ENCODE measurements around the gene KMT2C.

Gene KMT2C

DNA sequence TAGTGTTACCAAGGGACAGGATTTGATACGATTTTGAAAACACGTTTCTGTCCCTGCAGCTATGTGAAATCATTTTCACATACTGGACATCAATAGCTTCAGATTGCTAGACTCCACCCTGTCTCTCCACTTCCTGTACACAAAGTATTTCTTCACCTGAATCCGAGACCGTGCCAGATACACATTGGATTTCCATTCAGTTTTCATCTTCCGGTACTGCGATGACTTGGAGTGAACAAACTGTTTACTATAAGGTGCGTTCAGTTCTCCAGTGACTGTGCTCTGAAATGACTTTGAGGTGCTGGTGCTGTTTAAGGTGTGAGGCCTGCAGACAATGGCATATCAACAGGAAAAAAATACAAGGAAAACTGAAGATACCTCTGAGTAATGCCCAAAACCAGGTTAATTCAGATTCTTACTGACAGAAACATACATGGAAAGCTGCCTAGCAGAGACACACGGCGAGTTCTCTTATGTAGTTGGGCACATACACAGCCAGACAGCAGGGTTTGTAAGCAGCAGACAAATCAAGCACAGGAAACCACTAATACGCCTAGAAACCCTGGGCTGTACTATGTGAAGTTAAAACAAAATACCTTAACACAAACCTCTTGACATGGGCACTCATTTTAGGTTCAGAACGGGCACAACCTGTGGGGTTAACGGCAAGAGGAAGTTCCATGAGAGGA lies 291.1 kb downstream of the KMT2C start:
- H4K20me1 ChIP-seq (ENCODE audit: insufficient read depth, low read length) = 0 out of 2 replicates have a peak, but pooled peaks cover 8% of the 10 kb centered on the region
- no peak overlapping the region for H3K27ac ChIP-seq (ENCODE audit: low read length)
- no peak overlapping the region for H2AFZ ChIP-seq (ENCODE audit: low read depth, low read length)
- TF ChIP-seq CTCF (IDR thresholded peaks at IDR 0.05; ENCODE audit: low read depth, low read length) = no peak
- TF ChIP-seq EZH2phosphoT487 (IDR thresholded peaks at IDR 0.05; ENCODE audit: low read depth) = no peak
- H3K4me2 ChIP-seq (ENCODE audit: low read length) = no peak overlapping the region
- no peaks in the 10 kb centered on the region for H3K9me3 ChIP-seq (ENCODE audit: insufficient read depth, low read length)
- H3K4me3 ChIP-seq (ENCODE audit: low read length) = no peak overlapping the region
- peaks cover 66% of the 10 kb centered on the region for H3K36me3 ChIP-seq (replicated peaks; ENCODE audit: low read depth, low read length)
- no peaks in the 10 kb centered on the region for H3K27me3 ChIP-seq (ENCODE audit: low read depth, low read length)
- no peaks in the 10 kb centered on the region for H3K4me1 ChIP-seq (ENCODE audit: low read length)
- H3K79me2 ChIP-seq (ENCODE audit: low read length) = no peaks in the 10 kb centered on the region
- no peak overlapping the region for H3K9ac ChIP-seq (ENCODE audit: low read length)

DNA sequence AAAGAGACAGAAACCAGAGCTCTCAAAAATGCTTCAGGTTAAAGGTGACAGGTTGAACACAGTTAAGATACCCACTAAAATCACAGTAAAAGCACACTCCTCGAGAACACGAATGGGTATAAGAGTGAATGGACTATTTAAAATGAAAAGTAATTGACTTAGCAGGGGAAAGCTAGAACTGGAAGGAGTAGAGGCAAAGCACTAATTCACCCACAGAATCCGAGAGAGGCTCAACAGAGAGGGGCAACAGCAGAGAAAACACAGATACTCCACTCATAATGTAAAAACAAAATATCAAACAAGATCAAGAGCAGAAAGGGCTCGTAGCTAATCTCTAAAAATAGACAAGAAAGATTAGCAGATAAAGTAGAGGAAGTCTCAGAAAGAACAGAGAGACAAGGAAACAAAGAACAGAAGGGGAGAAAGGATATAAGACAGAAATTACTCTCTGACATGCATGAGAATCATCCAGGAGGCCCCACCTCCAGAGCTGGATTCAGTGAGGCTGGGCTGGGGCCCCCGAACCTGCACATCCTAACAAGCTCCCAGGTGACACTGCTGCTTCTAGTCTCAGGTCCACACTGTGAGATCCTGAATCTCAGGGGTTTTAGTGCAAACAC lies 292.7 kb downstream of the KMT2C start:
- TF ChIP-seq CTCF (IDR thresholded peaks at IDR 0.05; ENCODE audit: low read depth, low read length) (no peak), EZH2phosphoT487 (IDR thresholded peaks at IDR 0.05; ENCODE audit: low read depth) (no peak)
- Histone ChIP-seq H3K4me2 (ENCODE audit: low read length) (no peak overlapping the region), H3K4me1 (ENCODE audit: low read length) (no peaks in the 10 kb centered on the region), H4K20me1 (ENCODE audit: insufficient read depth, low read length) (0 out of 2 replicates have a peak, but pooled peaks cover 8% of the 10 kb centered on the region), H3K9ac (ENCODE audit: low read length) (no peak overlapping the region), H3K27ac (ENCODE audit: low read length) (no peak overlapping the region), H2AFZ (ENCODE audit: low read depth, low read length) (no peak overlapping the region), H3K36me3 (replicated peaks; ENCODE audit: low read depth, low read length) (peaks cover 67% of the 10 kb centered on the region), H3K27me3 (ENCODE audit: low read depth, low read length) (no peaks in the 10 kb centered on the region), H3K79me2 (ENCODE audit: low read length) (no peaks in the 10 kb centered on the region), H3K9me3 (ENCODE audit: insufficient read depth, low read length) (no peaks in the 10 kb centered on the region), H3K4me3 (ENCODE audit: low read length) (no peak overlapping the region)

DNA sequence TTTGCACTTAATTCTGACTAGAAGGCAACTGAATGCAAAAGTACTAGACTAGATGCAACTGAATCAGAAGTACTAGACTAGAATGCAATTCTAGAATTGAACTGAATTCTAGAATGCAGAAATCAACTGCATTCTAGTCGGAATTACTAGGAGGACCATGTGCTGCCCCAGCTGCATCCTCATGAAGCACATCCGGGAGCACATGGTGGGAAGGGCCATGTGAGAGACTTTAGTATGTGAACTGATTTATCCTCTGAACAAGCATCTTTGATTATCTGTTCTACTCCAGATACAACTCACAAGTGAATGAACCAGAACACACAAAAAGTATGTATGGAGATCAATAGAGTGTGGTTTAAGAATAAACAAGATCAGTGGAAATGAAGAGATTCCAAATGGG lies 295.2 kb downstream of the KMT2C start:
- Histone ChIP-seq H3K36me3 (replicated peaks; ENCODE audit: low read depth, low read length) (peaks cover 55% of the 10 kb centered on the region), H3K4me2 (ENCODE audit: low read length) (no peak overlapping the region), H2AFZ (ENCODE audit: low read depth, low read length) (no peak overlapping the region), H3K4me1 (ENCODE audit: low read length) (no peaks in the 10 kb centered on the region), H3K9ac (ENCODE audit: low read length) (no peak overlapping the region), H3K4me3 (ENCODE audit: low read length) (no peak overlapping the region), H3K27ac (ENCODE audit: low read length) (no peak overlapping the region), H3K27me3 (ENCODE audit: low read depth, low read length) (no peaks in the 10 kb centered on the region), H4K20me1 (ENCODE audit: insufficient read depth, low read length) (no peaks in the 10 kb centered on the region; the same call in 1 of the 2 replicates), H3K9me3 (ENCODE audit: insufficient read depth, low read length) (no peaks in the 10 kb centered on the region), H3K79me2 (ENCODE audit: low read length) (no peaks in the 10 kb centered on the region)
- TF ChIP-seq EZH2phosphoT487 (IDR thresholded peaks at IDR 0.05; ENCODE audit: low read depth) (no peak), CTCF (IDR thresholded peaks at IDR 0.05; ENCODE audit: low read depth, low read length) (no peak)

GRCh38 chr7:152140067-152140466 lies 295.7 kb downstream of the KMT2C start:
- Histone ChIP-seq H3K9ac (ENCODE audit: low read length) (no peak overlapping the region), H3K36me3 (replicated peaks; ENCODE audit: low read depth, low read length) (peaks cover 51% of the 10 kb centered on the region), H3K27me3 (ENCODE audit: low read depth, low read length) (no peaks in the 10 kb centered on the region), H3K4me3 (ENCODE audit: low read length) (no peak overlapping the region), H3K79me2 (ENCODE audit: low read length) (no peaks in the 10 kb centered on the region), H3K27ac (ENCODE audit: low read length) (no peak overlapping the region), H3K9me3 (ENCODE audit: insufficient read depth, low read length) (no peaks in the 10 kb centered on the region), H2AFZ (ENCODE audit: low read depth, low read length) (no peak overlapping the region), H3K4me1 (ENCODE audit: low read length) (no peaks in the 10 kb centered on the region), H3K4me2 (ENCODE audit: low read length) (no peak overlapping the region), H4K20me1 (ENCODE audit: insufficient read depth, low read length) (no peaks in the 10 kb centered on the region; the same call in 1 of the 2 replicates)
- TF ChIP-seq CTCF (IDR thresholded peaks at IDR 0.05; ENCODE audit: low read depth, low read length) (no peak), EZH2phosphoT487 (IDR thresholded peaks at IDR 0.05; ENCODE audit: low read depth) (no peak)

All from OCI-LY3 (cell line).